CD8-positive, alpha-beta memory T cell (primary cell): Measurements from ENCODE around the gene GRID1. TPM values are rescaled to one million over a fixed set of nuclear protein-coding genes. Genes with fewer than 3 reads are reported as not detected.

Experiments
- CTCF ChIA-PET: fragments of 350-600 bp; sonication (Branson Sonifier 250); formaldehyde crosslinking; loops from one replicate; lab custom pipeline; 2021; ENCODE audit warnings: antibody characterized with exemption; lab: Charles Lee
- POLR2A ChIA-PET: fragments of 350-600 bp; sonication (Branson Sonifier 250); formaldehyde crosslinking; loops from one replicate; lab custom pipeline; 2021; ENCODE audit warnings: antibody characterized with exemption; lab: Charles Lee
- DNase-seq, 5 donors: peaks; one replicate each; pipeline versions ENCODE4 v3.0.0 to v3.0.0-alpha.2; 2020 to 2022; ENCODE audit warnings: mixed read lengths in 1 of 5
- H3K27ac ChIP-seq: one replicate; pipeline ENCODE4 v1.7.0; 2013; ENCODE audit warnings: low read depth, mild to moderate bottlenecking, low read length, moderate library complexity
- H3K27me3 ChIP-seq: 2 replicates; pipeline ENCODE4 v1.7.0; 2013; ENCODE audit warnings: low read length, mild to moderate bottlenecking; ENCODE audit not compliant: insufficient read depth, poor library complexity, severe bottlenecking
- H3K36me3 ChIP-seq: 2 replicates; pipeline ENCODE4 v1.7.0; 2013; ENCODE audit warnings: mild to moderate bottlenecking, low read length, moderate library complexity; ENCODE audit not compliant: insufficient read depth
- H3K4me1 ChIP-seq: 2 replicates; pipeline ENCODE4 v1.7.0; 2013; ENCODE audit warnings: mild to moderate bottlenecking, low read length, moderate library complexity; ENCODE audit not compliant: insufficient read depth
- H3K4me3 ChIP-seq: 2 replicates; pipeline ENCODE4 v1.7.0; 2013; ENCODE audit warnings: mild to moderate bottlenecking, low read length
- H3K9me3 ChIP-seq: 2 replicates; pipeline ENCODE4 v1.7.0; 2013; ENCODE audit warnings: mild to moderate bottlenecking, low read length
- H3K27ac Mint-ChIP-seq, 8 donors: one replicate each; pipeline ENCODE4 v1.8.0; 2020 to 2021; ENCODE audit warnings: mixed read lengths in 8 of 8, mild to moderate bottlenecking in 6 of 8, inconsistent platforms in 3 of 8, moderate library complexity in 3 of 8
- H3K27me3 Mint-ChIP-seq, 2 donors: one replicate each; pipeline ENCODE4 v1.8.0; 2020 to 2021; ENCODE audit warnings: mixed read lengths in 2 of 2, mild to moderate bottlenecking in 1 of 2, moderate library complexity in 1 of 2
- H3K36me3 Mint-ChIP-seq, 3 donors: one replicate each; pipeline ENCODE4 v1.8.0; 2020 to 2021; ENCODE audit warnings: mixed read lengths in 3 of 3, inconsistent platforms in 1 of 3, mild to moderate bottlenecking in 1 of 3
- H3K4me1 Mint-ChIP-seq, 3 donors: one replicate each; pipeline ENCODE4 v1.8.0; 2020 to 2021; ENCODE audit warnings: mixed read lengths in 3 of 3, inconsistent platforms in 1 of 3, mild to moderate bottlenecking in 1 of 3
- H3K4me3 Mint-ChIP-seq, 7 donors: one replicate each; pipeline ENCODE4 v1.8.0; 2020 to 2021; ENCODE audit warnings: mixed read lengths in 7 of 7, mild to moderate bottlenecking in 6 of 7, moderate library complexity in 4 of 7, inconsistent platforms in 2 of 7
- H3K9me3 Mint-ChIP-seq, 5 donors: one replicate each; pipeline ENCODE4 v1.8.0; 2020 to 2022; ENCODE audit warnings: mixed read lengths in 5 of 5, mild to moderate bottlenecking in 3 of 5, moderate library complexity in 2 of 5, inconsistent platforms in 1 of 5
- polyA plus RNA-seq: library from polyadenylated mRNA; unstranded; fragments of 300-500 nt; fragmentation: Illumina TruSeq; gene quantifications from one replicate; pipeline ENCODE4 v1.2.3, GENCODE V29; 2021
- total RNA-seq, 2 experiments: library from RNA; stranded (reverse); gene quantifications; one replicate each; pipeline ENCODE4 v1.2.3, GENCODE V29; 2021

GRID1 gene
- total and polyA plus RNA-seq, 3 experiments from 2014 or later = not detected

DNA sequence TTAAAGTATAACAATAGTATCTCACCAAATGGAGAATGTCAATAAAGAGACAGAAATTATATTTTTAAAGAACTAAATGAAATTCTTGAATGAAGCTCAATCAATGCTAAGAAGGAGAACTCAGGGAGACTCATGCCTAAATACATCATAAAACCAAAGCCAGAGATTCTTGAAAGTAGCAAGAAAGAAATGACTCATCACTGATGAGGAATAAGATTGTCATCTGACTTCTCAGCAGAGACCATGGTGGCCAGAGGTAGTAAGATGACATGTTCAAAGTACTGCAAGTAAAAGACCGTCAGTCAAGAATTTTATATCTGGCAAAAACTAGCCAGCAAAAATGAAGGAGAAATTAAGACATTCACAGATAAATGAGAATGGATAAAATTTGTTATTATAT lies 399.0 kb downstream of the GRID1 start:
- no peak for DNase-seq
- Histone ChIP-seq H3K36me3 (no peaks in the 10 kb centered on the region), H3K27ac (no peak overlapping the region), H3K4me3 (no peak overlapping the region), H3K27me3 (no peaks in the 10 kb centered on the region), H3K4me1 (no peaks in the 10 kb centered on the region), H3K9me3 (no peaks in the 10 kb centered on the region)
- Mint-ChIP-seq H3K36me3 (no peaks in the 10 kb centered on the region), H3K27me3 (peaks cover 16 to 23% of the 10 kb centered on the region in 2 donors), H3K9me3 (peaks cover 11 to 17% (median 12%) of the 10 kb centered on the region in 5 donors), H3K27ac (no peak overlapping the region), H3K4me1 (no peaks in the 10 kb centered on the region), H3K4me3 (no peak overlapping the region)
- ChIA-PET POLR2A (no interaction called here), CTCF (no interaction called here)

DNA sequence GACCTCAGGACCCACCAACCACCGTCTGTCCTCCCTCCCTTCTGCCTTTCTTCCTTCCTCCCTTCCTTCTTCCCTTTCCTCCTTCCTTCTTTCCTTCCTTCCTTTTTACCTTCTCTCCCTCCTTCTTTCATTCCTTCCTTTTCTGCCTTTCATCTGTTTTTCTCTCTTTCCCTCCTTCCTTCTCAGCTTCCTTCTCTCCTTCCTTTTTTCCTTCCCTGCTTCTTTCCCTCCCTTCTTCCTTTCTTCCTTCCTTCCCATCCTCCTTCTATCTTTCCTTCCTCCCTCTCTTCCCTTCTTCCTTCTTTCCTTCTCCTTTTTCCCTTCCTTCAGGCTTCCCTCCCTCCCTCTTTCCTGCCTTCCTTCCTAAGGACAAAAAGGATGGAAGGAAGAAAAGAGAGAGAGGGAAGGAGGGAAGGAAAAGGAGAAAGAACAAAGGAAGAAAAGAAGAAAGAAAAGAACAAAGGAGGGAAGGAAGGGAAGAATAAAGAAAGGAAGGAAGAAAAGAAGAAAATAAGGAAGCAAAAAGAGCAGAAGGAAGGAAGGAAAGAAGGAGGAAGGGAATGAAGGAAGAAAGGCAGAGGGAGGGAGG lies 405.0 kb downstream of the GRID1 start:
- Histone ChIP-seq H3K4me1 (no peaks in the 10 kb centered on the region), H3K9me3 (no peaks in the 10 kb centered on the region), H3K27ac (no peak overlapping the region), H3K36me3 (no peaks in the 10 kb centered on the region), H3K4me3 (no peak overlapping the region), H3K27me3 (peaks cover 3% of the 10 kb centered on the region)
- DNase-seq = no peak
- Mint-ChIP-seq H3K9me3 (peaks cover 0 to 17% (median 8%) of the 10 kb centered on the region in 5 donors), H3K4me1 (no peaks in the 10 kb centered on the region), H3K27me3 (peaks cover 19 to 36% of the 10 kb centered on the region in 2 donors), H3K27ac (no peak overlapping the region), H3K36me3 (no peaks in the 10 kb centered on the region), H3K4me3 (no peak overlapping the region)
- CTCF ChIA-PET = no interaction called here
- POLR2A ChIA-PET = no interaction called here

DNA sequence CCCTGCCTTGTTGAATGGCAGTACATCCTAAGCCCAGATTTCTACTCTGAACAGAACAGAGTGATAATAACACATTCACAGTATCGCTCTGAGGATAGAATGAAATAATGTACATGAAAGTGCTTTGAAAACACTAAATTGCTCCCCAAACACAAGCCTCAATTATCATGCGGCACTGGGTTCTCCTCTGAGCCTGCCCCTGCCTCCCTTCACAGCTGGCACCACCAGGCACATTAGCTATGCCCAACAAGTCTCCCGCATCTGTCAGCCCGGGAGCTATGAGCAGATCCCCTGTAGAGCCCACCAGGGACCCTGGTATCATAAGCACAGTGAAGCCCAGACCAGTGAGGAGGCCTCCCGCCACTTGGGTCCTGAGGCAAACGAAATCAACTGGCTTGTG lies 405.5 kb downstream of the GRID1 start:
- Mint-ChIP-seq H3K4me1 (no peaks in the 10 kb centered on the region), H3K9me3 (peaks cover 0 to 17% (median 8%) of the 10 kb centered on the region in 5 donors), H3K4me3 (no peak overlapping the region), H3K36me3 (no peaks in the 10 kb centered on the region), H3K27me3 (peaks cover 19 to 36% of the 10 kb centered on the region in 2 donors), H3K27ac (no peak overlapping the region)
- no peaks in the 10 kb centered on the region for H3K4me1 ChIP-seq
- no peak overlapping the region for H3K4me3 ChIP-seq
- CTCF ChIA-PET = no interaction called here
- POLR2A ChIA-PET = no interaction called here
- no peaks in the 10 kb centered on the region for H3K36me3 ChIP-seq
- DNase-seq = no peak
- H3K27me3 ChIP-seq = peaks cover 3% of the 10 kb centered on the region
- H3K27ac ChIP-seq = no peak overlapping the region
- no peaks in the 10 kb centered on the region for H3K9me3 ChIP-seq

DNA sequence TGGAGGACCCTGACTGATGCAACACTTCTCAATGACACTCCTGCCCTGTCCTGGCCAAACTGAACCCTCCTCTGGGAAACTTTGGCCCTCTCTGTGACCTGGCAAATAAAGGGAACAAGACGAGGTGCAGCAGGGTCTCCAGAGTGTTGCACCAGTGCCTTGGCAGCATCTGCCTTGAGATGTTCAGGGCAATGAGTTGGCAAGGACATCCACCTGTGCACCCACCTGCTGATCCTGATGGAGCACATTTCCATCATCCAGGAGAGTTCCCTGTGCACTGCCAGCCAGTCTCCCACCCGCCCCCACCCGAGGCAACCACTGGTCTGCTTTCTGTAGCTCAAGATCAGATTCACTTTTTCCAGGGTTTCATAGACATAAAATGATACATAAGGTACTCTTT lies 407.4 kb downstream of the GRID1 start:
- Histone ChIP-seq H3K9me3 (no peaks in the 10 kb centered on the region), H3K4me1 (no peaks in the 10 kb centered on the region), H3K27ac (no peak overlapping the region), H3K4me3 (no peak overlapping the region), H3K36me3 (no peaks in the 10 kb centered on the region), H3K27me3 (peaks cover 3% of the 10 kb centered on the region)
- no peak for DNase-seq
- no peaks in the 10 kb centered on the region for H3K4me1 Mint-ChIP-seq
- peaks cover 10 to 26% of the 10 kb centered on the region in 2 donors for H3K27me3 Mint-ChIP-seq
- POLR2A ChIA-PET = no interaction called here
- no peaks in the 10 kb centered on the region for H3K36me3 Mint-ChIP-seq
- CTCF ChIA-PET = no interaction called here
- H3K27ac Mint-ChIP-seq = no peak overlapping the region
- H3K4me3 Mint-ChIP-seq = no peak overlapping the region
- H3K9me3 Mint-ChIP-seq = peaks cover 0 to 11% (median 4%) of the 10 kb centered on the region in 5 donors

DNA sequence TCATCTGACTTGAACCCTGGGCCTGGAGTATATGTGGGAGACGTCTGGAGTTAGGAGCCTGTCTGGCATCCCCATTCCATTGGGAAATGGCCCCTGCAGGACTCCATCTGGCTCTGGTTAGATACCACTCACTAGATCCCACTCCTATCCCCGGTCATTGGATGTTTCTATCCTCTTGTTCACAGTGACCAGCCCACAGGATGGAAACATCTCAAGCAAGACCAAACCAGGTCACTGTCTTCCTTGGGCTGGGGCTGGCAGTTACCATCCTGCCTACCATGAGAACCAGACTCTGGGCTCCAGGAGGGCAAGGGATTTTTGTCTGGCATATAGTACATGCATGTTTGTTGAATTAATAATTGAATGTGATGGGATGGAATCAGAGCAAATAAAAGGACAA lies 415.7 kb downstream of the GRID1 start:
- H3K27ac ChIP-seq = no peak overlapping the region
- peaks cover 0 to 5% of the 10 kb centered on the region in 2 donors for H3K27me3 Mint-ChIP-seq
- H3K9me3 Mint-ChIP-seq = no peaks in the 10 kb centered on the region
- no peak overlapping the region for H3K4me3 ChIP-seq
- H3K4me1 Mint-ChIP-seq = no peaks in the 10 kb centered on the region
- ChIA-PET POLR2A (no interaction called here), CTCF (no interaction called here)
- H3K27ac Mint-ChIP-seq = no peak overlapping the region
- no peaks in the 10 kb centered on the region for H3K36me3 Mint-ChIP-seq
- no peaks in the 10 kb centered on the region for H3K4me1 ChIP-seq
- H3K27me3 ChIP-seq = no peaks in the 10 kb centered on the region
- DNase-seq = no peak
- no peaks in the 10 kb centered on the region for H3K36me3 ChIP-seq
- H3K9me3 ChIP-seq = no peaks in the 10 kb centered on the region
- no peak overlapping the region for H3K4me3 Mint-ChIP-seq

DNA sequence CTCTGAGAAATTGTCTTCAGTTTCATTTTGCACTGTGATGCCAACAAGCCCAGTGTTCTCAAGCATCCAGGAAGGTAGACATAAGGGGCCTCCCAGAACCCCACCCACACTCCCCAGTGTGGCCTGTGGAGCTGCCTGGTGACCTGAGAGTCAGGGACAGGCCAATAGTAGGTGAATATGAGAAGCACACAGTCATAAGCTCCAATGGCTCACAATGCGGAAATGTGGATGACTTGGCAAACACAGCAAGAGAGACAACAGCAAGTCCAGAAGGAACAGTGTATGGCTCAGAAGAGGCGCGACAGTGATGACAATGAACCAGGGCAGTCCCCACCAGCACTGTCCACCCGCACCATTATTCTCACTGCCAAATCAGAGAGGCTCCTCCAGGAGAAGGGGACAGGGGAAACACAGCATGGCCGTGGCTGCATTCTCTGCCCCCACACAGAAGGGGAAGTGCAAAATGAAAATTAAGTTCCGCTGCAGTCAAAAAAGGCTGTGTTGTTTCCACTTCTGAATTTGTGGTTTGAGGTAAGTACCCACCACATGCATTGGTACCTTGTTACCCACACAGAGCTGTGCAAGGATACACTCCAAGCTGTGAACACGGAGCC lies 419.8 kb downstream of the GRID1 start:
- CTCF ChIA-PET = no interaction called here
- no peaks in the 10 kb centered on the region for H3K9me3 ChIP-seq
- H3K27ac ChIP-seq = no peak overlapping the region
- no peaks in the 10 kb centered on the region for H3K4me1 ChIP-seq
- no peak overlapping the region for H3K4me3 ChIP-seq
- POLR2A ChIA-PET = no interaction called here
- Mint-ChIP-seq H3K4me1 (no peaks in the 10 kb centered on the region), H3K9me3 (no peaks in the 10 kb centered on the region), H3K36me3 (no peaks in the 10 kb centered on the region), H3K27me3 (peaks cover 1 to 19% of the 10 kb centered on the region in 2 donors), H3K27ac (no peak overlapping the region), H3K4me3 (no peak overlapping the region)
- DNase-seq = no peak
- no peaks in the 10 kb centered on the region for H3K36me3 ChIP-seq
- no peaks in the 10 kb centered on the region for H3K27me3 ChIP-seq

DNA sequence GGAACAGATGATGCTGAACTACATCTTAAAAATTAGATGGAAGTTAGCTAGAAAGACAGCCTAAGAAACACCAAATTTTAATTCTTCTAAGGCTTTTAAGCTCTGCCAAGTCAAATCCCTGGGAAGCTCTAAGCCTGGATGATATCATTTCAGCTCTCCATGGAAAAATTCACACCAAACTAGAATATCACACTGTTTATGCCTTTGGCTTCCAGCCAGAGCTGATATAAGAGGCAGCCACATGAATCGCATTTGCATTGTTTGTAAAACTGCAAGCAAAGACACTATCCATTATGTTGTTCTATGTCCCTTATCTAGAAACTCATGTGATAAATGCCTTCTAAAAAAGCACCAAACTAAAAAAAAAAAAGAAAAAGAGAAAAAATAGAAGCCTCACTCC lies 430.4 kb downstream of the GRID1 start:
- Mint-ChIP-seq H3K4me1 (no peaks in the 10 kb centered on the region), H3K36me3 (no peaks in the 10 kb centered on the region), H3K27me3 (peaks cover 4 to 9% of the 10 kb centered on the region in 2 donors), H3K27ac (no peak overlapping the region), H3K9me3 (peaks cover 0 to 6% (median 0%) of the 10 kb centered on the region in 5 donors), H3K4me3 (no peak overlapping the region)
- Histone ChIP-seq H3K27ac (no peak overlapping the region), H3K4me3 (no peak overlapping the region), H3K9me3 (no peaks in the 10 kb centered on the region), H3K4me1 (no peaks in the 10 kb centered on the region), H3K27me3 (no peaks in the 10 kb centered on the region), H3K36me3 (no peaks in the 10 kb centered on the region)
- POLR2A ChIA-PET = no interaction called here
- CTCF ChIA-PET = no interaction called here
- no peak for DNase-seq

DNA sequence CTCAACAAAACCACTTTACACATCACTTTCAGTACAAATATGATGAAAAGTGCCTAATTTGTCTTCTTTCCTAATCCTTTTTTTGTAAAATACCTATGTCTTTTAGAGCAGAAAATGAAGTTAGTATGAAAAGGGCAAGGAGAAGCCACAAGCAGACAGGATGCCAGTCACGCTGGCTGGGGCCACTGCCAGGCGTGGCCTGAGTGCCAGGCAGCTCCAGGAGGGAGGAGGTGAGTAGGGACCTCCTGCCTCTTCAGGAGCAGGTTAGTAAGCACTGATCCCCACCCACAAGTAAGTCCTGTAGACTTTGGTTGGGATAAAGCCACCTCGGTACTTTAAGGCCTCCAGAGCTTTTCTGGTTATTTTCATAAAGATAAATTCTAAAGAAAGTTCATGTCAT lies 432.0 kb downstream of the GRID1 start:
- Mint-ChIP-seq H3K27ac (no peak overlapping the region), H3K4me1 (no peaks in the 10 kb centered on the region), H3K27me3 (peaks cover 4 to 9% of the 10 kb centered on the region in 2 donors), H3K36me3 (no peaks in the 10 kb centered on the region), H3K9me3 (peaks cover 0 to 5% (median 0%) of the 10 kb centered on the region in 5 donors), H3K4me3 (no peak overlapping the region)
- ChIA-PET CTCF (no interaction called here), POLR2A (no interaction called here)
- Histone ChIP-seq H3K9me3 (no peaks in the 10 kb centered on the region), H3K27ac (no peak overlapping the region), H3K4me3 (no peak overlapping the region), H3K27me3 (no peaks in the 10 kb centered on the region), H3K4me1 (no peaks in the 10 kb centered on the region), H3K36me3 (no peaks in the 10 kb centered on the region)
- DNase-seq = no peak
